SK-N-MC (cell line): ENCODE data around the gene PLA2G12B.

Experiments
- EZH2 ChIP-seq: fragments of 200-600 bp; sonication (generic); IDR thresholded peaks from one replicate; pipeline ENCODE4 v1.6.1; 2017; ENCODE audit warnings: antibody characterized with exemption
- POLR2AphosphoS5 ChIP-seq: IDR thresholded peaks from 2 replicates; pipeline ENCODE4 v1.6.1; 2012; ENCODE audit warnings: mild to moderate bottlenecking, low read depth, low read length, borderline replicate concordance

- TF ChIP-seq EZH2 (no peak), POLR2AphosphoS5 (no peak)
Measured at GRCh38 chr10:72924351-72924750, 30.3 kb downstream of the PLA2G12B start.
